ENCODE measurements around the gene BAHCC1.

BAHCC1 gene

GRCh38 chr17:81491181-81491581 is 95.9 kb downstream of the BAHCC1 start:
- DNase-seq (ENCODE audit: low read depth), result no peak
- H3K4me3 ChIP-seq (ENCODE audit: control insufficient read depth, low read depth, low read length), result no peak overlapping the region
- no peak for TF ChIP-seq CTCF (conservative IDR thresholded peaks at IDR 0.05; ENCODE audit: control insufficient read depth, insufficient read depth, low read depth, low read length)

- H3K4me3 ChIP-seq (ENCODE audit: control insufficient read depth, low read depth, low read length), result no peak overlapping the region
- no peak for TF ChIP-seq CTCF (conservative IDR thresholded peaks at IDR 0.05; ENCODE audit: control insufficient read depth, insufficient read depth, low read depth, low read length)
- no peak for DNase-seq (ENCODE audit: low read depth)
Measured at GRCh38 chr17:81491761-81492160, 96.5 kb downstream of the BAHCC1 start.

GRCh38 chr17:81492202-81492601 is 96.9 kb downstream of the BAHCC1 start:
- no peak for DNase-seq (ENCODE audit: low read depth)
- H3K4me3 ChIP-seq (ENCODE audit: control insufficient read depth, low read depth, low read length), result no peak overlapping the region
- no peak for TF ChIP-seq CTCF (conservative IDR thresholded peaks at IDR 0.05; ENCODE audit: control insufficient read depth, insufficient read depth, low read depth, low read length)

- no peak for TF ChIP-seq CTCF (conservative IDR thresholded peaks at IDR 0.05; ENCODE audit: control insufficient read depth, insufficient read depth, low read depth, low read length)
- H3K4me3 ChIP-seq (ENCODE audit: control insufficient read depth, low read depth, low read length), result no peak overlapping the region
Measured at GRCh38 chr17:81492706-81493105, 97.4 kb downstream of the BAHCC1 start.

GRCh38 chr17:81493198-81494038 is 98.2 kb downstream of the BAHCC1 start:
- no peak for DNase-seq (ENCODE audit: low read depth)
- TF ChIP-seq CTCF (conservative IDR thresholded peaks at IDR 0.05; ENCODE audit: control insufficient read depth, insufficient read depth, low read depth, low read length), result no peak
- H3K4me3 ChIP-seq (ENCODE audit: control insufficient read depth, low read depth, low read length), result no peak overlapping the region

More at GRCh38 chr17:81492706-81493105, 97.4 kb downstream of the BAHCC1 start:
- no peak for DNase-seq (ENCODE audit: low read depth)

- no peak for TF ChIP-seq CTCF (conservative IDR thresholded peaks at IDR 0.05; ENCODE audit: control insufficient read depth, insufficient read depth, low read depth, low read length)
- no peak for DNase-seq (ENCODE audit: low read depth)
Measured at GRCh38 chr17:81494626-81495377, 99.5 kb downstream of the BAHCC1 start.

More at GRCh38 chr17:81494626-81495377, 99.5 kb downstream of the BAHCC1 start:
- no peak overlapping the region for H3K4me3 ChIP-seq (ENCODE audit: control insufficient read depth, low read depth, low read length)

All from fibroblast of mammary gland (primary cell).